AG04449 (cell line): ENCODE results near the gene NDUFB6.

Experiments used
- CTCF ChIA-PET: fragments of 350-600 bp; formaldehyde crosslinking; extraction: SDS; loops from one replicate; lab custom pipeline; 2021; ENCODE audit warnings: antibody characterized with exemption; lab: Yijun Ruan, JAX
- POLR2A ChIA-PET: fragments of 400-600, 350-600 bp; formaldehyde crosslinking; extraction: SDS; loops from one replicate; lab custom pipeline; 2020; ENCODE audit warnings: antibody characterized with exemption, inconsistent platforms; lab: Yijun Ruan, JAX
- DNase-seq: peaks from one replicate; pipeline ENCODE4 v3.0.0-alpha.2; 2010; ENCODE audit warnings: low read depth, low spot score
- H3K4me3 ChIP-seq: 2 replicates; pipeline ENCODE4 v1.5.1; 2011; ENCODE audit warnings: low read depth, mild to moderate bottlenecking, control low read depth, low read length
- TF ChIP-seq, protein P1 (sequence below): IDR thresholded peaks from one replicate; pipeline ENCODE4 v1.5.1; 2011; ENCODE audit warnings: mild to moderate bottlenecking, moderate library complexity, low read length, control low read depth, inconsistent platforms; ENCODE audit not compliant: insufficient read depth; ENCODE audit errors: missing control alignments

The NDUFB6 gene

DNA sequence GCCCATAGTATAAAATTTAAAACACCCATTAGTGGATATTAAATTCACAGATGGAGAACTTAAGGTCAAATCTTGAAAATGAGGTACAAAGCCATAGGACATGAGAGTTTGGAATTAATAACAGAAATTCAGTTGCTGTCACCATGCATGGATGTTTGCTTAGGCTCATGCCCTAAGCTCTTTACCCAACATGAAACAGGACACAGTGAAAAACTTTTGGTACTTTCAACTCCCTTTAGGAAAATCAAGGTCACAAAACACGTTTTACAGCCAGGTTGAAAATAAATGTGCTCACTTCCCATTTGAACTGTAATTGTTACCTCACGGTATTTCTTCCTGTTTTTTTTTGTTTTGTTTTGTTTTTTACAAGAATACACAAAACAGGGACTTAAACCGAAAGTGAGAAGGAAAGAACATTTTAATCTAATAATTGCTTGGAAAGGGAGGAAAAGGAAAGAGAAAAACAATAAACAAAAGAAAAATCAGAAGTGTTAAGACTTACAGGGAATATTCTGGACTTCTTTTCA is 14.5 kb downstream of the NDUFB6 start:
- H3K4me3 ChIP-seq, result no peak overlapping the region
- ChIA-PET CTCF (interaction anchor here (0.5 to 2.2 kb wide), 4 partner anchors 13 to 180 kb away, joined by 3 to 12 read pairs (median 6); partner anchors contain the start of gene ACO1), POLR2A (no interaction called here)
- TF ChIP-seq, protein P1, sequence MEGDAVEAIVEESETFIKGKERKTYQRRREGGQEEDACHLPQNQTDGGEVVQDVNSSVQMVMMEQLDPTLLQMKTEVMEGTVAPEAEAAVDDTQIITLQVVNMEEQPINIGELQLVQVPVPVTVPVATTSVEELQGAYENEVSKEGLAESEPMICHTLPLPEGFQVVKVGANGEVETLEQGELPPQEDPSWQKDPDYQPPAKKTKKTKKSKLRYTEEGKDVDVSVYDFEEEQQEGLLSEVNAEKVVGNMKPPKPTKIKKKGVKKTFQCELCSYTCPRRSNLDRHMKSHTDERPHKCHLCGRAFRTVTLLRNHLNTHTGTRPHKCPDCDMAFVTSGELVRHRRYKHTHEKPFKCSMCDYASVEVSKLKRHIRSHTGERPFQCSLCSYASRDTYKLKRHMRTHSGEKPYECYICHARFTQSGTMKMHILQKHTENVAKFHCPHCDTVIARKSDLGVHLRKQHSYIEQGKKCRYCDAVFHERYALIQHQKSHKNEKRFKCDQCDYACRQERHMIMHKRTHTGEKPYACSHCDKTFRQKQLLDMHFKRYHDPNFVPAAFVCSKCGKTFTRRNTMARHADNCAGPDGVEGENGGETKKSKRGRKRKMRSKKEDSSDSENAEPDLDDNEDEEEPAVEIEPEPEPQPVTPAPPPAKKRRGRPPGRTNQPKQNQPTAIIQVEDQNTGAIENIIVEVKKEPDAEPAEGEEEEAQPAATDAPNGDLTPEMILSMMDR, result no peak
- no peak for DNase-seq

DNA sequence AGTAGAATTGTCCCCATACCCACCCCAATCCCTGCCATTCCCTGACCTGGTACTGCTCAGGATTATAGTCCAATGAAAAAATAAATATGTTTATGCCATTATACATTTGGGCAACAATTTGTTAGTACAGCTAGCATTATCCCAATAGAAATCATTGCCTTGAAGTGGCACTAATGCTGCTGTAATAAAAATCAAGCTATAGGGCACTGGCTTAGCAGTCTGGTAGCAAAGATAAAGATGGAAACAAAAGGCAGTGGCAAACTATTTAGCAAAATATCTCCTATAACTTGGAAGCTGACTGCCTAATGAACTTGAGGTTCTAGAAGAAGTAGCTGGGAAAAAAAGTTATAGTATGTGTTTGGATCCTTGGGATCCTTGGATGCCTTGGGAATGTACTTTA is 18.4 kb downstream of the NDUFB6 start:
- no peak overlapping the region for H3K4me3 ChIP-seq
- TF ChIP-seq, protein P1, result no peak
- no peak for DNase-seq
- ChIA-PET CTCF (interaction anchor here (1.0 to 9.9 kb wide), 7 partner anchors 10 to 176 kb away, joined by 3 to 94 read pairs (median 6); partner anchors contain the start of gene NDUFB6), POLR2A (no interaction called here)

DNA sequence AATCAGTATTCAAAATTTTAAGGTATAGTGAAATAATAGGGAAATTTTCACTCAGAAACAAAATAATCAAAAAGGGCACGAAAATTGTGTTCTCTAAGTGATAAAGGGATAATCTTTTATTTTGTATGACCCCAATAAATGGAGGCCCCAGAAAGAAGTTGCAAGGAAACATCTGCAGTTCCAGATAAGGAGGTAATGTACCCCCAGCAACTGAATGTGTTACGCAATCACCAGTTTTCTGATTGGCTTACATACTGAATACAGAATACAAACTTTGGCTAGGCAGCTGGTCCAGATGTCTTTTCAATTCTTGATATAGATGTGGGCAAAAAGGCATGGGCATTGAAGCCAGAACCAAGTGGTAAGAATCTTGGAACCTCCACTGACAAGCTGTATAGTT is 18.9 kb downstream of the NDUFB6 start:
- CTCF ChIA-PET, result interaction anchor here (1.0 to 9.9 kb wide), 7 partner anchors 11 to 176 kb away, joined by 3 to 94 read pairs (median 6); partner anchors contain the start of gene NDUFB6
- no peak for DNase-seq
- H3K4me3 ChIP-seq, result no peak overlapping the region
- TF ChIP-seq, protein P1, result no peak
- POLR2A ChIA-PET, result no interaction called here

DNA sequence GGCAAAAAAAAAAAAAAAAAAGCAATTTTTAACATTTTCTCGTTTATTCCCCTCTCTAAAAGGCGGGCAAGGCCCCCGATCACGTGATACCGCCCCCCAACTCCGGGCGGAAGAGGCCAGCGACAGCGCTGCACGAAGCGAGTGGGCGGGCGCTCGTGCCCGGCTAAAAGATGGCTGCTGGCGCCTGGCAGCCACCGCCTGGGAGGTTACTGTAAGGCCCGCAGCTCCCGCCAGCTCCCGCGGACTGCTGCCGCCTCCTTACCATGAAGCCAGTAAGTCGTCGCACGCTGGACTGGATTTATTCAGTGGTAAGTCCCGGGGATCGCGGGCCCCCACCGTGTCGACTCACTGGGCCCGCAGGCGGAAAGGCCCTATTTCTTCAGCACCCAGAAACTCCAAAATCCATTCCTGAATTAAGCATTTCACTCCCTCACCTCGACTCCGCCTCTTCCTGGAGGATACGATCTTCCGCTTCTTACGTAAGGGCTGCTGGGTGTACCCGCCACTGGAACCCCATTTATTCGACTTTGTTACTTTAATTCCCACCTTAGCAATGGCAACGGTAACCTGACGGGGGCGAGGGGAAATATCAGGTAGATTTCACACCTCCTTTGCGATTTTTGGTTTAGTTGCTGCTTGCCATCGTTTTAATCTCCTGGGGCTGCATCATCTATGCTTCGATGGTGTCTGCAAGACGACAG is 20.6 kb downstream of the NDUFB6 start, which contains the start of the genes SMIM27 and TOPORS:
Gene SMIM27, plus strand, starts transcription at position 156 of the 701 bp plus-strand sequence. Its CDS starts 108 bp downstream, at position 264.
Gene TOPORS, minus strand, starts transcription at position 415 of the 701 bp plus-strand sequence. Its CDS starts 150 bp downstream, at position 265.
- ChIA-PET POLR2A (interaction anchor here (0.5 to 2.5 kb wide), 4 partner anchors 18 to 473 kb away, joined by 3 to 9 read pairs (median 4); partner anchors contain the start of genes ACO1, DNAJA1 and RIGI), CTCF (interaction anchor here (0.6 to 9.9 kb wide), 6 partner anchors 20 to 420 kb away, joined by 3 to 94 read pairs (median 3); no protein-coding TSS in a partner anchor)
- TF ChIP-seq, protein P1, result no peak
- DNase-seq, result peak; percentile 26
- peak within 1 kb of the TSS; percentile 82 for H3K4me3 ChIP-seq

DNA sequence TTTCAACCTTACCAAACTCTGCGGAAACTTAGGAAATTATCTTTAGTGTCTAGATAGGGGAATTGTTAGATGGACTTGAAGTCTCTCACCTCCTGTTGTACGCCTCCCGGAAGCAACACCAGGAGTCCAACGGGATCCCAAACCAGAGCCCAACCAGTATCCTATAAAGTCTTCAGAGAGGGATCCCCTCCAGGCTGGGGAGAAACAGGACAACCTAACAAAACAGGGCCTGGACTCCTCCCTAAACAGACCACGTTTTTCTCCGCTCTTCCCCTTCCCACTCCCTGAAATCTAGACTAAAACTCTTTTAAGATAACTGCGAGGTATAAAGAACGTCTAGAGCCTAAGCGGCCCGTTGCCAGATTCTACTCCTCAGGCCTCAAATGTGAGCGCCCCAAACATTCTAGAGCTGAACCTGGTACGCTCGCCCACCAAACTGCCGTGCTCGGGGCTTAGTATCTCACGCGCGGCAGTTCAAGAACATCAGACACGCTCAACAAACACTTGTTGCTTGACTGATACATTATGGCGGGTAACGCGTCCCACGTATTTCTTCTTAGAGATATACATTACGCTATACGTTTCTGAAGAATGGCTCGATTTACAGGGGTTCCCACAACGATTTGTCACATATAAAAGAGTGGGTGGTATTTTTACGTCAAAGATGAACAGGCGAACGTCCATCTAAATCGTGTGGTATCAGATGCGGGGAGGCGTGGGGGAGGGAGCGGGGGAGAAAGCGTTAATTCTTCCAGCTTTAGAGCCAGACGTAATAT is 21.5 kb downstream of the NDUFB6 start:
- H3K4me3 ChIP-seq, result peak overlapping the region; percentile 82
- CTCF ChIA-PET, result interaction anchor here (0.6 to 9.9 kb wide), 11 partner anchors 11 to 421 kb away, joined by 3 to 94 read pairs (median 6); partner anchors contain the start of genes ACO1 and RIGI
- DNase-seq, result no peak
- POLR2A ChIA-PET, result interaction anchor here (0.5 to 2.5 kb wide), 5 partner anchors 17 to 167 kb away, joined by 3 to 9 read pairs (median 4); partner anchors contain the start of genes ACO1 and RIGI
- TF ChIP-seq, protein P1, result no peak
